ENCODE data around the gene TMEM141.
"Not testable (repeated sequence)": the region's sequence is repeated elsewhere in the genome, so short reads cannot be mapped to it uniquely, and the experiment has no call there.

DNA sequence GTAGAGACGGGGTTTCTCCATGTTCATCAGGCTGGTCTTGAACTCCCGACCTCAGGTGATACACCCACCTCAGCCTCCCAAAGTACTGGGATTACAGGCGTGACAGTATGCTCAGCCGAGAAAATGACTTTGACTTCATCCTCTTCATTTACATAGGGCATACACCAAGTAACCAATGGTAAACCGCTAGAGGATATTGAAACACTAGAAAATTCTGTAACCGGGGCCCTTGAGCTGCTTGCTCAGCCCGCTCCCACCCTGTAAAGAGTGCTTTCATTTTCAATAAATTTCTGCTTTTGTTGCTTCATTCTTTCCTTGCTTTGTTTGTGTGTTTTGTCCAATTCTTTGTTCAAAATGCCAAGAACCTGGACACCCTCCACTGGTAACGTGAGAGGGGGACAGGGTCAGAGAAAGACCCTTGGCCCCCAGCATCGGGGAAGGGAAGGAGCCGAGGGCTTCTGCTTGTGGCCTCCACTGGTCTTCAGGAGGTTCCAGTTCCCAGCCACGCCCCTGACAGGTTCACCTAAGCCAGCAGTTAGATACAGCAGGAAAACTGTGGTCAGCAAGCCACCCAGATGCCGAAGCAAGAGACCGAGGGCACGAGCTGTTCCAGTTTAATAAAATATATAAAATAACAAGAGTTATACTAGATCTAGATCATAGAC, 25.3 kb upstream of the TMEM141 start:
- TF ChIP-seq CTCF (IDR thresholded peaks at IDR 0.05; ENCODE audit: low read depth, low read length); EZH2phosphoT487 (IDR thresholded peaks at IDR 0.05; ENCODE audit: low read depth): not testable (repeated sequence)

All from OCI-LY3 (cell line).